ENCODE results near the gene PCDHGB4.
"Not testable (repeated sequence)": the region's sequence is repeated elsewhere in the genome, so short reads cannot be mapped to it uniquely, and the experiment has no call there.

PCDHGB4 gene

DNA sequence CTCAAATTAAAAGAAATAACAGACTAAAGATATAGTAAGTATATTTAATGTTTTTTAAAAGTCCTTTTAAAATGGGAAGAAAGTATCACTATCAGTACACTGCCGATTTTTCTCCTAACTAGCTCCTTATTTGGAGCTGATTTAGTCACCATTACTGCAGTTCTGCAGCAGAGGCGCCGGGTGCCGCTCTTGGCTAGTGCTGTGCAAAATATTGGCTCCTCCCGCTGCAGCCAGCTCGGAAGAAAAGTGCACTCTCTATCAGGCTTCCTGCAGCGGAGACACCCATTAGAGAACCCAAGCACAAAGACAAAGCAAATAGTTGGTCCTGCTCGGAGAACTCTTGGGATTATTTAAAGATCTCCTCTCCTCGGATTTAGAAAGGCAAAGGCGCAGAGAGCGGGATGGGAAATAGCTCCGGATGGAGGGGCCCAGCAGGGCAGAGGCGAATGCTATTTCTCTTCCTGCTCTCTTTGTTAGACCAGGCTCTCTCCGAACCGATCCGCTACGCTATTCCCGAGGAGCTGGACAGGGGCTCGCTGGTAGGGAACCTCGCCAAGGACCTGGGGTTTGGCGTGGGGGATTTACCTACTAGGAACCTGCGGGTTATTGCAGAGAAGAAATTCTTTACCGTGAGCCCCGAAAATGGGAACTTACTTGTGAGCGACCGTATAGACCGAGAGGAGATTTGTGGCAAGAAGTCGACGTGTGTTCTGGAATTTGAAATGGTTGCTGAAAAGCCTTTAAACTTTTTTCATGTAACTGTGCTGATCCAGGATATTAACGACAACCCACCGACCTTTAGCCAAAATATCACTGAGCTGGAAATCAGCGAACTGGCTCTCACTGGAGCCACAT, 17.3 kb upstream of the PCDHGB4 start, which contains the start of gene PCDHGB3:
Gene PCDHGB3 (plus strand): TSS at position 249 of the 855 bp plus-strand sequence. CDS start 153 bp downstream, at position 402.
- DNase-seq = no peak

DNA sequence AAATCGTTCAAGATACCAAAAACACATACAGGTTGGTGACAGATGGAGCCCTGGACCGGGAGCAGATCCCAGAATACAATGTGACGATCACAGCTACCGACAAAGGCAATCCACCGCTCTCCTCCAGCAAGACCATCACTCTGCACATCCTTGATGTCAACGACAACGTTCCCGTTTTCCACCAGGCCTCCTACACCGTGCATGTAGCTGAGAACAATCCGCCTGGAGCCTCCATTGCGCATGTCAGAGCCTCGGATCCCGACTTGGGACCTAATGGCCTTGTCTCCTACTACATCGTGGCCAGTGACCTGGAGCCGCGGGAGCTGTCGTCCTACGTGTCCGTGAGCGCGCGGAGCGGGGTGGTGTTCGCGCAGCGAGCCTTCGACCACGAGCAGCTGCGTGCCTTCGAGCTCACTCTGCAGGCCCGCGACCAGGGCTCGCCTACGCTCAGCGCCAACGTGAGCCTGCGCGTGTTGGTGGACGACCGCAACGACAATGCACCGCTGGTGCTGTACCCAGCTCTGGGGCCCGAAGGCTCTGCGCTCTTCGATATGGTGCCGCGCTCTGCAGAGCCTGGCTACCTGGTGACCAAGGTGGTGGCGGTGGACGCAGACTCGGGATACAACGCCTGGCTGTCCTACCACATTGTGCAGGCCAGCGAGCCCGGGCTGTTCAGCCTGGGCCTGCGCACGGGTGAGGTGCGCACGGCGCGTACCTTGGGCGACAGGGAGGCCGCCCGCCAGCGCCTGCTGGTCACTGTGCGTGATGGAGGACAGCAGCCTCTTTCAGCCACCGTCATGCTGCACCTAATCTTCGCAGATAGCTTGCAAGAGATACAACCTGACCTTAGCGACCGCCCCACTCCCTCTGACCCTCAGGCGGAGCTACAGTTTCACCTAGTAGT, 15.7 kb upstream of the PCDHGB4 start:
- no peak for DNase-seq

DNA sequence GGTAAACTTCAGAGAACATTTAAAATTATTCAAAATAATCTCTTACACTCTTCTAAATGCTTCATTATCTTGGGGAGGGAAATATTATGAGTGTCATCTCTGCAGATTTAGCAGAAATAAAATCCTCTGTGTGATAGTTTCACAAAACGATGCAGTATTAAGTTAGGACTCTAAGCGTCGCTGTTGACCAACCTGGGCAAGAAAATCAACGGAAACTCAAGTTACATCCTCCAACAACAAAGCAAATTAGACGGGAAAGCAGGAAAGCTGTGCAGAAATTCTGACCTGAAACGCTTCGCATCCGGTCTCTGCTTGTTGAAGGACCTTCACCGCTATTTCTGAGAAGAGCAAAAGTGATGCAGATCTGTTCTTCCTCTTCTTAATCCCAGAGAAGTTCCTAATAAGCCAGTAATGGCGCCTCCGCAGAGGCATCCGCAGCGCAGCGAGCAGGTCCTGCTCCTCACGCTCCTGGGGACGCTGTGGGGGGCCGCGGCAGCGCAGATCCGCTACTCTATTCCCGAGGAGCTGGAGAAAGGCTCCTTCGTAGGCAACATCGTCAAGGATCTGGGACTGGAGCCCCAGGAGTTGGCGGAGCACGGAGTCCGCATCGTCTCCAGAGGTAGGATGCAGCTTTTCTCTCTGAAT, 13.7 kb upstream of the PCDHGB4 start, which contains the start of gene PCDHGA6:
Gene PCDHGA6 (plus strand): TSS at position 219 of the 645 bp plus-strand sequence. CDS start 193 bp downstream, at position 412.
- DNase-seq = no peak

DNA sequence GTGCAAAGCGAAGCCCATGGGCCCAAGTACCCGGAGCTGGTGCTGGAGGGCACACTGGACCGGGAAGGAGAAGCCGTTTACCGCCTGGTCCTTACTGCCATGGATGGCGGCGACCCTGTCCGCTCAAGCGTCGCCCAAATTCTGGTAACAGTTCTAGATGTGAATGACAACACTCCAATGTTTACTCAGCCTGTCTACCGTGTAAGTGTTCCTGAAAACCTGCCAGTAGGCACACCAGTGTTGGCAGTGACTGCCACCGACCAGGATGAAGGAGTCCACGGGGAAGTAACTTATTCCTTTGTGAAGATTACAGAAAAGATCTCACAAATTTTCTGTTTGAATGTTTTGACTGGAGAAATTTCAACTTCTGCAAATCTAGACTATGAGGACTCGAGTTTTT, 12.9 kb upstream of the PCDHGB4 start:
- DNase-seq = no peak

DNA sequence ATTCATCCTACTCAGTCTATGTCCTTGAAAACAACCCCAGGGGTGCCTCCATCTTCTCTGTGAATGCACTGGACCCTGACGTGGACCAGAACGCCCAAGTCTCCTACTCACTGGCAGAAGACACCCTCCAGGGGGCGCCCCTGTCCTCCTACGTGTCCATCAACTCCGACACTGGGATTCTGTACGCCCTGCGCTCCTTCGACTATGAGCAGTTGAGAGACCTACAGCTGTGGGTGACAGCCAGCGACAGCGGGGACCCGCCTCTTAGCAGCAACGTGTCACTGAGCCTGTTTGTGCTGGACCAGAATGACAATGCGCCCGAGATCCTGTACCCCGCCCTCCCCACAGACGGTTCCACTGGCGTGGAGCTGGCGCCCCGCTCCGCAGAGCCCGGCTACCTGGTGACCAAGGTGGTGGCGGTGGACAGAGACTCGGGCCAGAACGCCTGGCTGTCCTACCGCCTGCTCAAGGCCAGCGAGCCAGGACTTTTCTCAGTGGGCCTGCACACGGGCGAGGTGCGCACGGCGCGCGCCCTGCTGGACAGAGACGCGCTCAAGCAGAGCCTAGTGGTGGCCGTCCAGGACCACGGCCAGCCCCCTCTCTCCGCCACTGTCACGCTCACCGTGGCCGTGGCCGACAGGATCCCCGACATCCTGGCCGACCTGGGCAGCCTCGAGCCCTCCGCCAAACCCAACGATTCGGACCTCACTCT, 11.9 kb upstream of the PCDHGB4 start:
- not testable (repeated sequence) for DNase-seq

DNA sequence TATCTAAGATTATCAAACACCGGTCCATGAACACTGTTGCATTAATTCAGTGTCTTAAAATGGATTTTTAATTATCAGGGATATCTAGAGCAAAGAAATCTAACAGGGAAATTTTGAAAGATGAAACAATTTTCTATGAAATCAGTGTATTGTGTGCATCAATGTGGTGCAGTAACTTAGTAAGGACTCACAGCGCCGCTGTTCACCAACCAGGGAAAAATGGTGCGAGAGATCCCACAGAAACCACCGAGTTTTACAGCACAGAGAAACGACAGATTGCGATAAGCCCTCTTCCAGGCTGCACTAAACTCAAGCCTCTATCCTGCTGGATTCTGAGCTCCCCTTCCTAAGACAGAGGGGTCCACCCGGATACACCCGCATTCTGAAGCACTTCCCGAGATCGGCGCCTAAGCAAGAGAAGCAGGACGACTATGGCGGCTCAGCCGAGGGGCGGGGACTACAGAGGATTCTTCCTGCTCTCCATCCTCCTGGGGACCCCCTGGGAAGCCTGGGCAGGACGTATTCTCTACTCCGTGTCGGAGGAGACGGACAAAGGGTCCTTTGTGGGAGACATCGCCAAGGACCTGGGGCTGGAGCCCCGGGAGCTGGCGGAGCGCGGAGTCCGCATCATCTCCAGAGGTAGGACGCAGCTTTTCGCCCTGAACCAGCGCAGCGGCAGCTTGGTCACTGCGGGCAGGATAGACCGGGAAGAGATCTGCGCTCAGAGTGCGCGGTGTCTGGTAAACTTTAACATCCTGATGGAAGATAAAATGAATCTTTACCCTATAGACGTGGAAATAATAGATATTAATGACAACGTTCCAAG, 4.8 kb upstream of the PCDHGB4 start, which contains the start of gene PCDHGA7:
Gene PCDHGA7 (plus strand): TSS at position 274 of the 826 bp plus-strand sequence. CDS start 158 bp downstream, at position 432.
- DNase-seq = no peak

DNA sequence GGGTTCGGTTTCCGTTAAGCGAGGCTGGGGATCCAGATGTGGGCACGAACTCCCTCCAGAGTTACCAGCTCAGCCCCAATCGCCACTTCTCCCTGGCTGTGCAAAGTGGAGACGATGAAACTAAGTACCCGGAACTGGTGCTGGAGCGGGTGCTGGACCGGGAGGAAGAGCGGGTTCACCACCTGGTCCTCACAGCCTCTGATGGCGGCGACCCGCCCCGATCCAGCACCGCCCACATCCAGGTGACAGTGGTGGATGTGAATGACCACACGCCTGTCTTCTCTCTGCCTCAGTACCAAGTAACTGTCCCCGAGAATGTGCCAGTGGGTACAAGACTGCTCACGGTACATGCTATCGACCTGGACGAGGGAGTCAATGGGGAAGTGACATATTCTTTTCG, 4.2 kb upstream of the PCDHGB4 start:
- no peak for DNase-seq

DNA sequence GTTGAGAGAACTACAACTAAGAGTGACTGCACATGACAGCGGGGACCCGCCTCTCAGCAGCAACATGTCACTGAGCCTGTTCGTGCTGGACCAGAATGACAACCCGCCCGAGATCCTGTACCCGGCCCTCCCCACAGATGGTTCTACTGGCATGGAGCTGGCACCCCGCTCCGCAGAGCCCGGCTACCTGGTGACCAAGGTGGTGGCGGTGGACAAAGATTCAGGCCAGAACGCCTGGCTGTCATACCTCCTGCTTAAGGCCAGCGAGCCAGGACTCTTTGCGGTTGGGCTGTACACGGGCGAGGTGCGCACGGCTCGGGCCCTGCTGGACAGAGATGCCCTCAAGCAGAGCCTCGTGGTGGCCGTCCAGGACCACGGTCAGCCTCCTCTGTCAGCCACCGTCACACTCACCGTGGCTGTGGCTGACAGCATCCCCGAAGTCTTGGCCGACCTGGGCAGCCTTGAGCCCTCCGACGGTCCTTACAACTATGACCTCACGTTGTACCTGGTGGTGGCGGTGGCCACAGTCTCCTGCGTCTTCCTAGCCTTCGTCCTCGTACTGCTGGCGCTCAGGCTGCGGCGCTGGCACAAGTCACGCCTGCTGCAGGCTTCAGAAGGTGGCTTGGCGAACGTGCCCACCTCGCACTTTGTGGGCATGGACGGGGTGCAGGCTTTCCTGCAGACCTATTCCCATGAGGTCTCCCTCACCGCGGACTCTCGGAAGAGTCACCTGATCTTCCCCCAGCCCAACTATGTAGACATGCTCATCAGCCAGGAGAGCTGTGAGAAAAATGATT, 2.8 kb upstream of the PCDHGB4 start:
- DNase-seq = no peak

DNA sequence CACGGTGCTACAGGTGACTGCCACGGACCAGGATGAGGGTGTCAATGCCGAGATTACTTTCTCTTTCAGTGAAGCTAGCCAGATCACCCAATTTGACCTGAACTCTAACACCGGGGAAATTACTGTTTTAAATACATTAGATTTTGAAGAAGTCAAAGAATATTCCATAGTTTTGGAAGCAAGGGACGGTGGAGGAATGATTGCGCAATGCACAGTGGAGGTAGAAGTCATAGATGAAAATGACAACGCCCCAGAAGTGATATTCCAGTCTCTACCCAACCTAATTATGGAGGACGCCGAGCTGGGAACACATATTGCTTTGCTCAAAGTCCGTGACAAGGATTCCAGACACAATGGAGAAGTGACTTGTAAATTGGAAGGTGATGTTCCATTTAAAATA, 1.2 kb downstream of the PCDHGB4 start:
- no peak for DNase-seq

DNA sequence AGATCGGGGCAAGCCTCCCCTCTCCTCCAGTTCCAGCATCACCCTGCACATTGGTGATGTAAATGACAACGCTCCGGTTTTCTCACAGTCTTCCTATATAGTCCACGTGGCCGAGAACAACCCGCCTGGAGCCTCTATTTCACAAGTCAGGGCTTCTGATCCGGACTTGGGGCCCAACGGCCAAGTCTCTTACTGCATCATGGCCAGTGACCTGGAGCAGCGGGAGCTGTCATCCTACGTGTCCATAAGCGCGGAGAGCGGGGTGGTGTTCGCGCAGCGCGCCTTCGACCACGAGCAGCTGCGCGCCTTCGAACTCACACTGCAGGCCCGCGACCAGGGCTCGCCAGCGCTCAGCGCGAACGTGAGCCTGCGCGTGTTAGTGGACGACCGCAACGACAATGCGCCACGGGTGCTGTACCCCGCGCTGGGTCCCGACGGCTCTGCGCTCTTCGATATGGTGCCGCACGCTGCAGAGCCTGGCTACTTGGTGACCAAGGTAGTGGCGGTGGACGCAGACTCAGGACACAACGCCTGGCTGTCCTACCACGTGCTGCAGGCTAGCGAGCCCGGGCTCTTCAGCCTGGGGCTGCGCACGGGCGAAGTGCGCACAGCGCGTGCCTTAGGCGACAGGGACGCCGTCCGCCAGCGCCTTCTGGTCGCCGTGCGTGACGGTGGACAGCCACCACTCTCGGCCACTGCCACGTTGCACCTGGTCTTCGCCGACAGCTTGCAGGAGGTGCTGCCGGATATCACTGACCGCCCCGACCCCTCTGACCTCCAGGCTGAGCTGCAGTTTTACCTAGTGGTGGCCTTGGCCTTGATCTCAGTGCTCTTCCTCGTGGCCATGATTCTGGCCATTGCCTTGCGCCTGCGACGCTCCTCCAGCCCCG, 1.9 kb downstream of the PCDHGB4 start:
- no peak for DNase-seq

DNA sequence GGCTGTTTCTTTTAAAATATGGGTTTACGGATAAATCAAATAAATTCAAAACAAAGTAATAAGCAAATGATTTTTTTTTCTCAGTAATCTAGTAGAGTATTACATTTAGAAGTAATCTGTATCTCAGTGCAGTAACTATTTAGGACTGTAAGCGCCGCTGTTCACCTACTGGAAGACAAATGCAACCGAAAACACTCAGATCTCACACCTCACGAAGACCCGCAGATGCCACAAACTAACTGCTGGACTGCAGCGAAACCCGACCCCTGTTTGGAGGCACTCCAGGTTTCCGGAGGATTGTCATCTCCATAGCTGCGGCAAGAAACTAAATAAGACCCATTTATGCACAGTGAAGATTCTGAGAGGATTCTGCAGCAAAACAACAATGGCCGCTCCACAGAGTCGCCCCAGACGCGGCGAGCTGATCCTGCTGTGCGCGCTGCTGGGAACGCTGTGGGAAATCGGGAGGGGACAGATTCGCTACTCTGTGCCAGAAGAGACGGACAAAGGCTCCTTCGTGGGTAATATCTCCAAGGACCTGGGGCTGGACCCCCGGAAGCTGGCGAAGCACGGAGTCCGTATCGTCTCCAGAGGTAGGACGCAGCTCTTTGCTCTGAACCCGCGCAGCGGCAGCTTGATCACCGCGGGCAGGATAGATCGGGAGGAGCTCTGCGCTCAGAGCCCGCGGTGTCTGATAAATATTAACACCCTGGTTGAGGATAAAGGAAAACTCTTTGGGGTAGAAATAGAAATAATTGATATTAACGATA, 5.1 kb downstream of the PCDHGB4 start, which contains the start of gene PCDHGA8:
Gene PCDHGA8 (plus strand): TSS at position 205 of the 770 bp plus-strand sequence. CDS start 181 bp downstream, at position 386.
- no peak for DNase-seq

DNA sequence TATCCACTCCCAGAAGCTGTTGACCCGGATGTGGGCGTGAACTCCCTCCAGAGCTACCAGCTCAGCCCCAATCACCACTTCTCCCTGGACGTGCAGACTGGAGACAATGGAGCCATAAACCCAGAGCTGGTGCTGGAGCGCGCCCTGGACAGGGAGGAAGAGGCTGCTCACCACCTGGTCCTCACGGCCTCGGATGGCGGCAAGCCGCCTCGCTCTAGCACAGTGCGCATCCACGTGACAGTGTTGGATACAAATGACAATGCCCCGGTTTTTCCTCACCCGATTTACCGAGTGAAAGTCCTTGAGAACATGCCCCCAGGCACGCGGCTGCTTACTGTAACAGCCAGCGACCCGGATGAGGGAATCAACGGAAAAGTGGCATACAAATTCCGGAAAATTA, 5.8 kb downstream of the PCDHGB4 start:
- DNase-seq = no peak

DNA sequence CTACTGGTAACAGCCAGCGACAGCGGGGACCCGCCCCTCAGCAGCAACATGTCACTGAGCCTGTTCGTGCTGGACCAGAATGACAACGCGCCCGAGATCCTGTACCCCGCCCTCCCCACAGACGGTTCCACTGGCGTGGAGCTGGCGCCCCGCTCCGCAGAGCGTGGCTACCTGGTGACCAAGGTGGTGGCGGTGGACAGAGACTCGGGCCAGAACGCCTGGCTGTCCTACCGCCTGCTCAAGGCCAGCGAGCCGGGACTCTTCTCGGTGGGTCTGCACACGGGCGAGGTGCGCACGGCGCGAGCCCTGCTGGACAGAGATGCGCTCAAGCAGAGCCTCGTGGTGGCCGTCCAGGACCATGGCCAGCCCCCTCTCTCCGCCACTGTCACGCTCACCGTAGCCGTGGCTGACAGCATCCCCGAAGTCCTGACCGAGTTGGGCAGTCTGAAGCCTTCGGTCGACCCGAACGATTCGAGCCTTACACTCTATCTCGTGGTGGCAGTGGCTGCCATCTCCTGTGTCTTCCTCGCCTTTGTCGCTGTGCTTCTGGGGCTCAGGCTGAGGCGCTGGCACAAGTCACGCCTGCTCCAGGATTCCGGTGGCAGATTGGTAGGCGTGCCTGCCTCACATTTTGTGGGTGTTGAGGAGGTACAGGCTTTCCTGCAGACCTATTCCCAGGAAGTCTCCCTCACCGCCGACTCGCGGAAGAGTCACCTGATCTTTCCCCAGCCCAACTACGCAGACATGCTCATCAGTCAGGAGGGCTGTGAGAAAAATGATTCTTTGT, 7.1 kb downstream of the PCDHGB4 start:
- DNase-seq = not testable (repeated sequence)

DNA sequence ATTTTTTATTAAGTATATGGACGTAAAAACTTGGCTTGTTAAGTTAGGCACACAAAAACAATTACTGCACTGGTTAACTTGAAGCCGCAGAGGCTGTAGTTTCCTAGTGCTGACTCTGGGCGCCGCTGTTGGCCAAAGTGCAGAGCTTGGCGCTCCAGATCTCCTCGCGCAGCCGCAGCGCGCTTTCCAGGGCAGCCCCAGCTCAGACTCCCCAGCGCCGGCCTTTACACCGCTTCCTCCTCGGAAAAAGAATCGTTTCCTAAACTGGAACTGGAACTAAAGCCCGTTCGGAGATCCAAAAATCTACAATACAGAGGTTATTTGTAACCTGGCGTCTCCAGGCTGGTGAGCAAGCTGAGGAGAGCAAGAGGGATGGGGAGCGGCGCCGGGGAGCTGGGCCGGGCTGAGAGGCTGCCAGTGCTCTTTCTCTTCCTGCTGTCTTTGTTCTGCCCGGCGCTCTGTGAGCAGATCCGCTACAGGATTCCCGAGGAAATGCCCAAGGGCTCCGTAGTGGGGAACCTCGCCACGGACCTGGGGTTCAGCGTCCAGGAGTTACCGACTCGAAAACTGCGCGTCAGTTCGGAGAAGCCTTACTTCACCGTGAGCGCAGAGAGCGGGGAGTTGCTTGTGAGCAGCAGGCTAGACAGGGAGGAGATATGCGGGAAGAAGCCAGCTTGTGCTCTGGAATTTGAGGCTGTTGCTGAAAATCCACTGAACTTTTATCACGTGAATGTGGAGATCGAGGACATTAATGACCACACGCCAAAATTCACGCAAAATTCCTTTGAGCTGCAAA, 10.5 kb downstream of the PCDHGB4 start, which contains the start of gene PCDHGB5:
Gene PCDHGB5 (plus strand): TSS at position 192 of the 796 bp plus-strand sequence. CDS start 181 bp downstream, at position 373.
- DNase-seq = not testable (repeated sequence)

DNA sequence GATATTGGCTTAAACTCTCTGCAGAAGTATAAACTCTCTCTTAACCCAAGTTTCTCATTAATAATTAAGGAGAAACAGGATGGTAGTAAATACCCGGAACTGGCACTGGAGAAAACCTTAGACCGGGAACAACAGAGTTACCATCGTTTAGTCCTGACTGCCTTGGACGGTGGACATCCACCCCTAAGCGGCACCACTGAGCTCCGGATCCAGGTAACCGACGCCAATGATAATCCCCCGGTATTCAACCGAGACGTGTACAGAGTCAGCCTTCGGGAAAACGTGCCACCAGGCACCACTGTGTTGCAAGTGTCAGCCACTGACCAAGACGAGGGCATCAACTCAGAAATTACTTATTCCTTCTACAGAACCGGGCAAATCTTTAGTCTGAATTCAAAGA, 11.1 kb downstream of the PCDHGB4 start:
- DNase-seq = no peak

DNA sequence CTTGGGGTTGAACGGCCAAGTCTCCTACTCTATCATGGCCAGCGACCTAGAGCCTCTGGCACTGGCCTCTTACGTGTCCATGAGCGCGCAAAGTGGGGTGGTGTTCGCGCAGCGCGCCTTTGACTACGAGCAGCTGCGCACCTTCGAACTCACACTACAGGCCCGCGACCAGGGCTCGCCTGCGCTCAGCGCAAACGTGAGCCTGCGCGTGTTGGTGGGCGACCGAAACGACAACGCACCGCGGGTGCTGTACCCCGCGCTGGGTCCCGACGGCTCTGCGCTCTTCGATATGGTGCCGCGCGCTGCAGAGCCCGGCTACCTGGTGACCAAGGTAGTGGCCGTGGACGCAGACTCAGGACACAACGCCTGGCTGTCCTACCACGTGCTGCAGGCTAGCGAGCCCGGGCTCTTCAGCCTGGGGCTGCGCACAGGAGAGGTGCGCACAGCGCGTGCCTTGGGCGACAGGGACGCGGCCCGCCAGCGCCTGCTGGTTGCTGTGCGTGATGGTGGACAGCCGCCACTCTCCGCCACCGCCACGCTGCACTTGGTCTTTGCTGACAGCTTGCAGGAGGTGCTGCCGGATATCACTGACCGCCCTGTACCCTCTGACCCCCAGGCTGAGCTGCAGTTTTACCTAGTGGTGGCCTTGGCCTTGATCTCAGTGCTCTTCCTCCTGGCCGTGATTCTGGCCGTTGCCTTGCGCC, 12.2 kb downstream of the PCDHGB4 start:
- no peak for DNase-seq
